VCaP (cell line): Measurements from ENCODE around the gene RUNX1.

Experiments used
- H3K27ac ChIP-seq: fragments of 450-650 bp; 2 replicates; pipeline ENCODE4 v1.5.1; 2017
- CTCF ChIP-seq: fragments of 450-650 bp; conservative IDR thresholded peaks from 2 replicates; pipeline ENCODE4 v1.5.1; 2017; ENCODE audit warnings: mild to moderate bottlenecking, moderate library complexity

Gene RUNX1

GRCh38 chr21:34911360-34911759 is 137.7 kb downstream of the RUNX1 start:
- no peak overlapping the region for H3K27ac ChIP-seq
- TF ChIP-seq CTCF, result no peak

- no peak for TF ChIP-seq CTCF
- H3K27ac ChIP-seq, result no peak overlapping the region
These were observed 138.7 kb downstream of the RUNX1 start for GRCh38 chr21:34910396-34910795.

GRCh38 chr21:34909492-34910292 is 139.4 kb downstream of the RUNX1 start:
- TF ChIP-seq CTCF, result no peak
- no peak overlapping the region for H3K27ac ChIP-seq

GRCh38 chr21:34908419-34909055 is 140.6 kb downstream of the RUNX1 start:
- no peak for TF ChIP-seq CTCF
- no peak overlapping the region for H3K27ac ChIP-seq

- no peak overlapping the region for H3K27ac ChIP-seq
- no peak for TF ChIP-seq CTCF
These were observed 141.4 kb downstream of the RUNX1 start for GRCh38 chr21:34907461-34908418.

GRCh38 chr21:34906401-34906800 is 142.7 kb downstream of the RUNX1 start:
- no peak for TF ChIP-seq CTCF
- H3K27ac ChIP-seq, result no peak overlapping the region

GRCh38 chr21:34905218-34905537 is 143.9 kb downstream of the RUNX1 start:
- no peak overlapping the region for H3K27ac ChIP-seq
- TF ChIP-seq CTCF, result no peak
